Left lung (tissue), 10 donors: ENCODE data around the gene CENPU. TPM values are rescaled to one million over a fixed set of nuclear protein-coding genes. Genes with fewer than 3 reads are reported as not detected.
"Not testable (repeated sequence)": the region's sequence is repeated elsewhere in the genome, so short reads cannot be mapped to it uniquely, and the experiment has no call there.

Experiments used
- ATAC-seq: fragments of 200-7000 bp; cut with Tn5 transposase; one replicate; pipeline ENCODE4 v1.9.1; 2020; ENCODE audit warnings: moderate library complexity
- DNase-seq, 4 donors: peaks; one replicate each; pipeline ENCODE4 v3.0.0-alpha.2; 2013 to 2020
- H3K27ac ChIP-seq, 2 donors: fragments of 200-600 bp; sonication (generic) in 1 of 2; one replicate each; pipeline versions ENCODE4 v1.5.0 to v1.8.0; 2020 to 2021
- H3K27me3 ChIP-seq, 2 donors: fragments of 200-600 bp; sonication (generic) in 1 of 2; one replicate each; pipeline versions ENCODE4 v1.5.0 to v1.8.0; 2020 to 2021
- H3K36me3 ChIP-seq, 2 donors: fragments of 200-600 bp; sonication (generic) in 1 of 2; one replicate each; pipeline versions ENCODE4 v1.5.0 to v1.8.0; 2020 to 2021
- H3K4me1 ChIP-seq, 2 donors: fragments of 200-600 bp; one replicate each; pipeline ENCODE4 v1.8.0; 2021
- H3K4me3 ChIP-seq, 2 donors: fragments of 200-600 bp; sonication (generic) in 1 of 2; one replicate each; pipeline versions ENCODE4 v1.5.0 to v1.8.0; 2020 to 2021; ENCODE audit warnings: mild to moderate bottlenecking in 1 of 2
- H3K9me3 ChIP-seq, 2 donors: fragments of 200-600 bp; sonication (generic) in 1 of 2; one replicate each; pipeline versions ENCODE4 v1.5.0 to v1.8.0; 2020 to 2021
- intact Hi-C, 2 donors: fragments of 100-400 bp; cut with DNase I; formaldehyde crosslinking; loops; one replicate each; pipeline versions ENCODE4 v1.11.2 to v1.14.2; 2022
- polyA plus RNA-seq, 6 donors: library from polyadenylated mRNA; unstranded; fragments of 120-200 nt; gene quantifications; one replicate each; pipeline ENCODE4 v1.2.1, GENCODE V29; 2013; ENCODE audit not compliant: insufficient read length in 6 of 6
- total RNA-seq, 2 donors: library from RNA; stranded (reverse); fragmentation: NEBNext Ultra II Directional; extraction: Animal tissue kit (Norgen Biotek cat#: 25700); gene quantifications; one replicate each; pipeline ENCODE4 v1.2.1, GENCODE V29; 2021
- TF ChIP-seq, protein P1 (sequence below), 2 donors: fragments of 200-600 bp; sonication (generic) in 1 of 2; IDR thresholded peaks; one replicate each; pipeline versions ENCODE4 v1.5.0 to v1.8.0; 2021; ENCODE audit warnings: antibody characterized with exemption in 2 of 2
- donor health status: DM: no; HTN: yes; CAD: no.
- donor health status: DM: no; HTN: no; CAD: no.

Gene CENPU
- total and polyA plus RNA-seq, 8 donors = 11.3 to 59.1 (median 34.0) TPM

DNA sequence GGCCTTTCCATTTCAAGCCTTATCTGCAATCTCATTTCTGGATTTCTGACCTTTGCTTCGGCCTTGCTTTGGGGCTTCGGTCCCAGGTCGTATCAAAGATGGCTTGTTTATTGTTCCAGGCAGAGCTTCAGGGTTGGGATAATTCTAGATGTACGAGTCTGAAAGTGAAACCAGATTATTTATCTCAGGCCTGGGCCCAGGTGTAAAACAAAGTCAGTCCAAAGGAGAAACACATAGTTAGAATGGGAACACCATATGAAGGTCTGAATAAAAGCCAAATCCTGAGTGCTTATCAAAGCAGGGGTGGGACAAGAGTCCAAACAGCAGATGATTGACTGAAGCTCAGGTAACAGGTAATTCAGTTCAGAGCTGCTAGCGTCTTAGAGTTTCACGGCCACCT is 67.2 kb downstream of the CENPU start:
- peaks cover 0 to 30% of the 10 kb centered on the region in 2 donors for H3K36me3 ChIP-seq
- no peak overlapping the region for H3K4me3 ChIP-seq
- intact Hi-C loops = no loop called here
- peaks cover 0 to 23% of the 10 kb centered on the region in 2 donors for H3K4me1 ChIP-seq
- DNase-seq = no peak
- no peaks in the 10 kb centered on the region for H3K9me3 ChIP-seq
- H3K27ac ChIP-seq = no peak overlapping the region
- no peak for ATAC-seq
- no peaks in the 10 kb centered on the region for H3K27me3 ChIP-seq
- TF ChIP-seq, protein P1, sequence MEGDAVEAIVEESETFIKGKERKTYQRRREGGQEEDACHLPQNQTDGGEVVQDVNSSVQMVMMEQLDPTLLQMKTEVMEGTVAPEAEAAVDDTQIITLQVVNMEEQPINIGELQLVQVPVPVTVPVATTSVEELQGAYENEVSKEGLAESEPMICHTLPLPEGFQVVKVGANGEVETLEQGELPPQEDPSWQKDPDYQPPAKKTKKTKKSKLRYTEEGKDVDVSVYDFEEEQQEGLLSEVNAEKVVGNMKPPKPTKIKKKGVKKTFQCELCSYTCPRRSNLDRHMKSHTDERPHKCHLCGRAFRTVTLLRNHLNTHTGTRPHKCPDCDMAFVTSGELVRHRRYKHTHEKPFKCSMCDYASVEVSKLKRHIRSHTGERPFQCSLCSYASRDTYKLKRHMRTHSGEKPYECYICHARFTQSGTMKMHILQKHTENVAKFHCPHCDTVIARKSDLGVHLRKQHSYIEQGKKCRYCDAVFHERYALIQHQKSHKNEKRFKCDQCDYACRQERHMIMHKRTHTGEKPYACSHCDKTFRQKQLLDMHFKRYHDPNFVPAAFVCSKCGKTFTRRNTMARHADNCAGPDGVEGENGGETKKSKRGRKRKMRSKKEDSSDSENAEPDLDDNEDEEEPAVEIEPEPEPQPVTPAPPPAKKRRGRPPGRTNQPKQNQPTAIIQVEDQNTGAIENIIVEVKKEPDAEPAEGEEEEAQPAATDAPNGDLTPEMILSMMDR (IDR thresholded peaks at IDR 0.05) = no peak

- no peak for DNase-seq
- Histone ChIP-seq H3K4me3 (no peak overlapping the region), H3K9me3 (no peaks in the 10 kb centered on the region), H3K27ac (no peak overlapping the region), H3K4me1 (peaks cover 0 to 23% of the 10 kb centered on the region in 2 donors), H3K36me3 (peaks cover 0 to 43% of the 10 kb centered on the region in 2 donors), H3K27me3 (no peaks in the 10 kb centered on the region)
- TF ChIP-seq, protein P1 (IDR thresholded peaks at IDR 0.05) = no peak
- intact Hi-C loops = no loop called here
- peak; percentile 54 for ATAC-seq
Observed at GRCh38 chr4:184664445-184665210, 69.3 kb downstream of the CENPU start.

DNA sequence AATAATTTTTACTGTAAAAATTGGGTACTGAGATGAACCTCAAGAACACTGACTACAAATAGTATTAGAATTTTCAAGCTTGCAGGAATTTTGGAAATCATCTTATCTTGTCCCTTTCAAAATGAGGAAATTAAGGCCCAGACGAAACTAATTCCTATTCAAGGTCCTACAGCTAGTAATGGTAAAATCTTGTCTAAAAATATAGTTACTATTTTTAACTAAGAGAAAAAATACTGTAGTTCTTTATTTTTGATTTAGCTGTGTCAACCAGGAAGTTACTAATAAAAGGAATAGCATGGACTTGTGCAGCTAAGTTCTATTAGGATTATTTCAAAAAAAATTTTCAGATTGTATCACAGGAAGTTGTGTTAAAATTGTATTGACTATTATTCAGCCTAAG is 71.7 kb downstream of the CENPU start:
- no peaks in the 10 kb centered on the region for H3K9me3 ChIP-seq
- no peaks in the 10 kb centered on the region for H3K27me3 ChIP-seq
- H3K4me3 ChIP-seq = no peak overlapping the region
- ATAC-seq (no peak), DNase-seq (no peak)
- H3K4me1 ChIP-seq = peaks cover 0 to 11% of the 10 kb centered on the region in 2 donors
- peaks cover 0 to 35% of the 10 kb centered on the region in 2 donors for H3K36me3 ChIP-seq
- intact Hi-C loops = no loop called here
- no peak overlapping the region for H3K27ac ChIP-seq
- TF ChIP-seq, protein P1 (IDR thresholded peaks at IDR 0.05) = no peak

- intact Hi-C loops = no loop called here
- H3K36me3 ChIP-seq = peaks cover 0 to 22% of the 10 kb centered on the region in 2 donors
- H3K27me3 ChIP-seq = no peaks in the 10 kb centered on the region
- TF ChIP-seq, protein P1 (IDR thresholded peaks at IDR 0.05) = no peak
- no peaks in the 10 kb centered on the region for H3K9me3 ChIP-seq
- peaks cover 0 to 16% of the 10 kb centered on the region in 2 donors for H3K4me1 ChIP-seq
- ATAC-seq (no peak), DNase-seq (no peak)
- no peak overlapping the region for H3K27ac ChIP-seq
- no peak overlapping the region for H3K4me3 ChIP-seq
Observed at GRCh38 chr4:184660978-184661377, 72.9 kb downstream of the CENPU start.

DNA sequence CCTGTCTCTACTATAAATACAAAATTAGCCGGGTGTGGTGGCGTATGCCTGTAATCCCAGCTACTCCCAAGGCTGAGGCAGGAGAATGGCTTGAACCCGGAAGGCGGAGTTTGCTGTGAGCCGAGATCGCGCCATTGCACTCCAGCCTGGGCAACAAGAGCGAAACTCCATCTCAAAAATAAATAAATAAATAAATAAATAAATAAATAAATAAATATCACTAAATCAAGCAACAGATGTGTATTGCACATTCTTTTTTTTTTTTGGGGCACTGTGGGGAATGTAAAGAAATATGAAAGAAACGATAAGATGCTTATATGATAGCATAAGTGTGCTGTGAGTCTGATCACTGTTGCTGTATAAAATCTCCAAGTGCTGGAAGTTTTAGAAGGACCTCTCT is 76.1 kb downstream of the CENPU start:
- H3K27ac ChIP-seq, H3K9me3 ChIP-seq, H3K27me3 ChIP-seq, DNase-seq, H3K4me3 ChIP-seq, ATAC-seq, intact Hi-C loops: not testable (repeated sequence)
- Histone ChIP-seq H3K36me3 (peaks cover 0 to 18% of the 10 kb centered on the region in 2 donors), H3K4me1 (peaks cover 0 to 16% of the 10 kb centered on the region in 2 donors)
